Upper lobe of right lung (tissue), 1 donor: ENCODE data around the gene ARSB. TPM values are rescaled to one million over a fixed set of nuclear protein-coding genes. Genes with fewer than 3 reads are reported as not detected.
A peak's percentile ranks its signal among the peaks of the same experiment; 100 is the strongest.

Experiments used
- ATAC-seq: fragments of 200-7000 bp; cut with Tn5 transposase; one replicate; pipeline ENCODE4 v1.9.1; 2020; ENCODE audit warnings: mild to moderate bottlenecking, moderate library complexity
- DNase-seq: peaks from one replicate; pipeline ENCODE4 v3.0.0-alpha.2; 2020
- H3K27ac ChIP-seq: fragments of 200-600 bp; one replicate; pipeline ENCODE4 v1.8.0; 2022
- H3K27me3 ChIP-seq: fragments of 200-600 bp; one replicate; pipeline ENCODE4 v1.8.0; 2022; ENCODE audit warnings: mild to moderate bottlenecking
- H3K36me3 ChIP-seq: fragments of 200-600 bp; one replicate; pipeline ENCODE4 v1.8.0; 2022
- H3K4me1 ChIP-seq: fragments of 200-600 bp; one replicate; pipeline ENCODE4 v1.8.0; 2022
- H3K4me3 ChIP-seq: fragments of 200-600 bp; one replicate; pipeline ENCODE4 v1.8.0; 2022; ENCODE audit warnings: mild to moderate bottlenecking
- H3K9me3 ChIP-seq: fragments of 200-600 bp; one replicate; pipeline ENCODE4 v1.8.0; 2022
- CTCF ChIP-seq: fragments of 200-600 bp; IDR thresholded peaks from one replicate; pipeline ENCODE4 v1.8.0; 2022; ENCODE audit warnings: antibody characterized with exemption
- intact Hi-C: fragments of 100-400 bp; cut with DNase I; formaldehyde crosslinking; loops from one replicate; pipeline ENCODE4 v1.11.0; 2022
- total RNA-seq: library from RNA; stranded (reverse); fragmentation: NEBNext Ultra II Directional; extraction: Animal tissue kit (Norgen Biotek cat#: 25700); gene quantifications from one replicate; pipeline ENCODE4 v1.2.1, GENCODE V29; 2021
- donor health status: DM: no; HTN: yes; CAD: no; lungs with severe emphysema.

Gene ARSB
- total RNA-seq, 1 donor from 2014 or later = 15.8 TPM

GRCh38 chr5:78793907-78794662 is 191.0 kb downstream of the ARSB start:
- no peak for DNase-seq
- Histone ChIP-seq H3K4me3 (no peak overlapping the region), H3K27me3 (no peaks in the 10 kb centered on the region), H3K4me1 (no peaks in the 10 kb centered on the region), H3K9me3 (no peaks in the 10 kb centered on the region), H3K27ac (no peak overlapping the region), H3K36me3 (no peaks in the 10 kb centered on the region)
- TF ChIP-seq CTCF = no peak
- ATAC-seq = no peak
- intact Hi-C loops = no loop called here

- Histone ChIP-seq H3K9me3 (no peaks in the 10 kb centered on the region), H3K27ac (no peak overlapping the region), H3K4me1 (peaks cover 10% of the 10 kb centered on the region), H3K36me3 (no peaks in the 10 kb centered on the region), H3K4me3 (no peak overlapping the region), H3K27me3 (no peaks in the 10 kb centered on the region)
- TF ChIP-seq CTCF = no peak
- no peak for ATAC-seq
- no peak for DNase-seq
- intact Hi-C loops = no loop called here
Observed at GRCh38 chr5:78792345-78793055, 192.6 kb downstream of the ARSB start.

DNA sequence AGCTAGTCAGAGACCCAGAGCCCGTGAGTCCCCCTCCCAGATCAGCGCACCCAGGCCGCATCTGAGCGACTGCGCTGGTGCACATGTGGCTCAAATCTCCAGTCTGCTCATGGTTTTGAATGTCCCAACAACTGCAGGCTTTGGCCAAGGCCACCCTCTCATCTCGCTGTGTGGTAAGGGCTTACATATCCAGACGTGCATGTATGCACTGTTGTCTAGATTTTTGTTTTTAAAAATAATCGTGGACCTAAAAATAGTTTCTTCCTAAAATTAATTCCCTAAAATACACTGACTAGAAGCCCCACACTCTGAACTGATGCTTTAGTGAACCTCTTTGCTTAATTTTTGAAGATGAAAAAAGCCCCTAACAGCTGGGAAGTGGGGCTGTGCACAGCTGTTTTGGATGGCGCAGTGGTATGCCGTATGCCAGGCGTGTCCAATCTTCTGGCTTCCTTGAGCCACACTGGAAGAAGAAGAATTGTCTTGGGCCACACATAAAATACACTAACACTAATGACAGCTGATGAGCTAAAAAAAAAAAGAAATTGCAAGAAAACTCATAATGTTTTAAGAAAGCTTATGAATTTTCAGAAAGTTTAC is 193.5 kb downstream of the ARSB start:
- ATAC-seq (no peak), DNase-seq (no peak)
- H3K27ac ChIP-seq = no peak overlapping the region
- H3K27me3 ChIP-seq = no peaks in the 10 kb centered on the region
- TF ChIP-seq CTCF = no peak
- H3K9me3 ChIP-seq = no peaks in the 10 kb centered on the region
- H3K36me3 ChIP-seq = no peaks in the 10 kb centered on the region
- H3K4me3 ChIP-seq = no peak overlapping the region
- peaks cover 14% of the 10 kb centered on the region for H3K4me1 ChIP-seq
- intact Hi-C loops = no loop called here

GRCh38 chr5:78787783-78788182 is 197.3 kb downstream of the ARSB start:
- Histone ChIP-seq H3K27ac (no peak overlapping the region), H3K4me1 (peaks cover 14% of the 10 kb centered on the region), H3K9me3 (no peaks in the 10 kb centered on the region), H3K4me3 (no peak overlapping the region), H3K36me3 (no peaks in the 10 kb centered on the region), H3K27me3 (no peaks in the 10 kb centered on the region)
- DNase-seq (no peak), ATAC-seq (peak; percentile 63)
- no peak for TF ChIP-seq CTCF
- intact Hi-C loops = no loop called here

DNA sequence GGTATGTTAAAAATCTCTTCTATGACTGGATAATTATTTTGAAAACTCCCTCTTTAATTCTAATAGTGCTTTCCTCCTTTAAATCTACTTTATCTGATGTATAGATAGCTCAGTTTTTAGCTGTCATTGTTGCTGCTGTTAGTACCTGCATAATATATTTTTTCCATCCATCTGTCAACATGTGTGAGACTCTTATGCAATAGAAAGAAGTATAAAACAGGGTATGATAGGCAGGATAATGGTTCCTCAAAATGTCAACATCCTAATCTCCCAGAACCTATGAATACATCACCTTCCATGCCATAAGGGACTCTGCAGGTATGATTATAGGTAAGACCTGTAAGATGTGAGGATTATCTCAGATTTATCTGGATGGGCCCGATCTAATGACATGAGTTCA is 199.7 kb downstream of the ARSB start:
- H3K9me3 ChIP-seq = no peaks in the 10 kb centered on the region
- no peak overlapping the region for H3K4me3 ChIP-seq
- TF ChIP-seq CTCF = no peak
- peaks cover 14% of the 10 kb centered on the region for H3K4me1 ChIP-seq
- no peak for DNase-seq
- H3K27me3 ChIP-seq = no peaks in the 10 kb centered on the region
- ATAC-seq = no peak
- intact Hi-C loops = no loop called here
- peaks cover 1% of the 10 kb centered on the region for H3K36me3 ChIP-seq
- no peak overlapping the region for H3K27ac ChIP-seq
